Measurements from ENCODE around the gene MEGF11.

MEGF11 gene

DNA sequence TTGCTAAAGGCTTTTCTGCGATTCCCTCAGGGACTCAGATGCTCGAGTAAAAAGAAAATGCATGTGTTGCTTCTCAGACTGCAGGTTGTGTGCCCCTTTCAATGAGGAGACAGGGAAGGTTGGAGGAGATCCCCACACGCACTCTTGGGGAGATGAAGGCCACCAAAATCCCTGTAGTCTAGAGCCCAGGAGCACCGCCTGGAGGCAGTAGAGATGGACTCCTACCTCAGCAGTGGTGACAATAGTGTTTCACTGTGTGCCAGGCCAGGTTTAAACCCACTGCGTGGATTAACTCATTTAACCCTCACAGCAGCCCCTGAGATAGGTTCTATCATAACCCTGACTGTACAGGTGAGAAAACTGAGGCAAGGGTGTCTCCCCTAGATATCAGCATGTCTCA, 15.2 kb downstream of the MEGF11 start:
- no peak for DNase-seq

DNA sequence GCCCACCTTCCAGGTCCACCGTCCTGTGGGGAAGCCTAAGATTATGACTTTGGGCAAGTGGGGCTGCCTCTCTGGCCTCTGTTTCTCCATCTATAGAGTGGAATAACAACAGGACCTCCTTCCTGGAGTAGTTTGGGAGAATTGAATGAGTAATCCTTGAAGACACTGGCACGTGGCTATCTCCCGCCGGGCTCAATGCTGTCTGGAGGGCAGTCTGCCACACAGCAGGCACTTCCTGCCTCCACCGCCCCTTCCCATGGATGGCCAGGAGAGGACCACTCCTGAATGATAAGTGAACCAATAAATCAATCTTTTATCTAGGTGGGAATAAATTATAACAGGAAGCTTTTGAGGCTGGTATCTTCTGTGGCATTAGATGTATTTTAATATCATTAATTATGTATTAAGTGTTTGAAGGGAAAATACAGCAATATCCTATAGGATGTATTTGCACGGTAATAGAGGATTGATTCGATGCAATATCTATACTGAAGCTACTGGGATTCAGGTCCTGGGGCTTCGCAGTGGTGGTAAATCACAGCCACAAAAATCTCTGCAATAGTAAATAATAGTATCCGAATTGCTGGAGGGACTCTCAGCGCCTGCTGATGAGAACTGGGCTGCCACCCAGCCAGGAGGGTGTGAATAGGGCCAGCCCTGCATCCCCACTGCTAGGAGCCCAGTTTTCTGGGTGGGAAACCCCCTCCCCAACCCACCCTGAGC, 15.9 kb downstream of the MEGF11 start:
- DNase-seq: no peak

DNA sequence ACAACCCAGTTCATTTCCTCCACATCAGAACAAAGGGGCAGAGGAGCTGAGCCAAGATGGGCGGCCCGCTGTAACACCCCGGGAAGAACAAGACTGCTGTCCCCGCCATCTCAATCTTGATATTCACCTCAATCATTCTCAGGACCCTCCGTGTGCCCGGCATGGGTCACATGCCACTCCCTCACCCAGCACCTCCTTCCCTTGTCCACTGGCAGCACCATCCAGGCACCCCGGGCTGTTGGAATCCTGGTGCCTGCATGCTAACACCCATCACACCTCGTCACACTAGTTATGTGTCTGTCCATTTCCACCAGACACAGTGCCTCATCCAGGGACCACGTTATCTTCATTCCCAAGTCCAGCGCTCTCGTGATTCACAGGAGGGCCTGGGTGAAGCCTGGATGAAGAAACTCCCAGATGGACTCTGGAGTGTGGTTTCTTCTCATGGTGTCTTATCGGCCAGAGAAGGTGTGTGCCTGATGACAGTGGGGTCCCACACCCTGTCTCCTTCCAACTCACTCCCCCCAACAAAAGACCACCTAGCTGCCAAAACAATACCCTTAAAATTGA, 16.7 kb downstream of the MEGF11 start:
- DNase-seq: no peak

DNA sequence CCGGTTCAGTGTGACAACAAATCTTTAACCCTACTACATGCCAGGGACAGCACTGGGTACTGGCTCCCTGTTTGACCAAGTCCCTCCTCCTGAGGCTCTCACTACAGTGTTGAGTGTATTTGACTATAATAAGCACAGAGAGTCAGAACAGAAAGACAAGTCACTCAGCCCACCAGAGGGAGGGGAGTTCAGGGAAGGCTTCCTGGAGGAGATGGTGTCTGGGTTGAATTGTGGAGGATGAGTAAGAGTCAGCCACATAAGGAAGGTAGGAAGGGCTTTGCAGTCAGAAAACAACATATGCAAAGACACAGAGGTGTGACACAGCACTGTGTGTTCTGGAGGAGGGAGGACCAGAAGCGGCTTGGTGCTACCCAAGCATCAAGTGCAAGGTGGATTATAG, 17.7 kb downstream of the MEGF11 start:
- no peak for DNase-seq

DNA sequence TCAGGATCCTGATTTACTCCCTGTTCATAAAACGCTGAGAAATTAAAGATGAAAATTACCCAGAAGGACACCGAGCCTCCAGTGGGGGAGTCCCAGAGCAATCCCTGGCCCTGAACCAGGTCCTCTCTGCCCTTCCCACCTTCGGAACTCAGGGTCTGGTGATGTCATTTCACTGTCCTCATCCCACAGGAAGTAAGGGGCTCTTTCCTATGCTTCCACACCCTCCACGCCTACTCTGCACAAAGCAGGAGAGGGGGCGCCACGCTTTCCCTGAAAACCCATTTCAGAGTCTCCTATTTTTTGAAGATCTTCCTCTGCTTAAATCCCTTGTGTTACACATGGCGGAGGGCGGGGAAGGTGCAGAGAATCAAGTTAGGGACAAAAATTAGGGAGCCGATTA, 18.8 kb downstream of the MEGF11 start:
- DNase-seq: no peak

DNA sequence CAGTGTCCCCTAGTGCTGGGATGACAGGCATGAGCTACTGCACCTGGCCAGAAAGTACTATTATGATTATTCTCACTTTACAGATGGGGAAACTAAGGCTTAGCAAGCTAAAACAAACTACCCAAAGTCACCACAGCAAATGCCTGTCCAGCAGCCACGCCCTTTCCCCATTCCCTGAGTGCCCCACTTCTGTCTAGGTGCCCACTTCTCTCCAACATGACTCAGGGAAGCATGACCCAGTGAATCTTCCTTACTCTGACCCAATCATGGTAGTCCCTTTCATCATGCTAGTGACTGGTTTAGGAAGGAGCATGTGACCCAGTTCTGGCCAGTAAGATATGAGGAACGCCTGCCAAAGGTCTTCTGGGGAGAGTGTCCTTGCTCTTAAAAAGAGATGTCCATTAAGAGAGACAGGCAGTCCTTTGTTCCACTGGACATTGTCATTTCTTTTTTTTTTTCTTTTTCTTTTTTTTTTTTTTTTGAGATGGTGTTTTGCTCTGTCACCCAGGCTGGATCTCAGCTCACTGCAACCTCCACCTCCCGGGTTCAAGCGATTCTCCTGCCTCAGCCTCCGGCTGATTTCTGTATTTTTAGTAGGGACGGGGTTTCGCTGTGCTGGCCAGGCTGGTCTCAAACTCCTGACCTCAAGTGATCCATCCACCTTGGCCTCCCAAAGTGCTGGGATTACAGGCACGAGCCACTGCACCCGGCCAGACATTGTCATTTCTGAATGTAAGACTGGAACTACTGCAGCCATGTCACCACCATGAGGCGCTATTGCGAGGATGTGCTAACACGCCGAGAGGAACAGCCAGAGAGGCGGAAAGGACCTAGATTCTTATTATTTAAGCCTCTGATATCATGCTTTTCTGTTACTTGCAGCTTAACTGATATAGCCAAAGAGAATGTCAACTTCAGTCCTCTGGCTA, 19.8 kb downstream of the MEGF11 start:
- DNase-seq: no peak

DNA sequence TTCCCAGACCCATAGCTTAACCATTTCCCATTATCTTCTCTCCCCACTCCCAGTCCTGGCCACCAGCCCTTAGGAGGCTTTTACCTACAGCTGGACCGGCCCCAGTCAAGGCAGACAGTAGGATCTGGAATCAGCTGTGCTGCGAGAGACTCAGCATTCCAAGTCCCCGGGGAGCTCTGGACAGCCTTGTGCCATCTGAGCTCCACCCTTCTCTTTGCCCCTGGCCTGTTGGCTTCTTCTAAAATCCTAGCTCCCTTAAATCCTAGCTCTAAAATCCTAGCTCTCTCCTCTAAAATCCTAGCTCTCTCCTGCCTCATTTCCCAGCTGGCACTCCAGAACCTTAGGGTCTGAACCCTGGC, 21.3 kb downstream of the MEGF11 start:
- DNase-seq: no peak

DNA sequence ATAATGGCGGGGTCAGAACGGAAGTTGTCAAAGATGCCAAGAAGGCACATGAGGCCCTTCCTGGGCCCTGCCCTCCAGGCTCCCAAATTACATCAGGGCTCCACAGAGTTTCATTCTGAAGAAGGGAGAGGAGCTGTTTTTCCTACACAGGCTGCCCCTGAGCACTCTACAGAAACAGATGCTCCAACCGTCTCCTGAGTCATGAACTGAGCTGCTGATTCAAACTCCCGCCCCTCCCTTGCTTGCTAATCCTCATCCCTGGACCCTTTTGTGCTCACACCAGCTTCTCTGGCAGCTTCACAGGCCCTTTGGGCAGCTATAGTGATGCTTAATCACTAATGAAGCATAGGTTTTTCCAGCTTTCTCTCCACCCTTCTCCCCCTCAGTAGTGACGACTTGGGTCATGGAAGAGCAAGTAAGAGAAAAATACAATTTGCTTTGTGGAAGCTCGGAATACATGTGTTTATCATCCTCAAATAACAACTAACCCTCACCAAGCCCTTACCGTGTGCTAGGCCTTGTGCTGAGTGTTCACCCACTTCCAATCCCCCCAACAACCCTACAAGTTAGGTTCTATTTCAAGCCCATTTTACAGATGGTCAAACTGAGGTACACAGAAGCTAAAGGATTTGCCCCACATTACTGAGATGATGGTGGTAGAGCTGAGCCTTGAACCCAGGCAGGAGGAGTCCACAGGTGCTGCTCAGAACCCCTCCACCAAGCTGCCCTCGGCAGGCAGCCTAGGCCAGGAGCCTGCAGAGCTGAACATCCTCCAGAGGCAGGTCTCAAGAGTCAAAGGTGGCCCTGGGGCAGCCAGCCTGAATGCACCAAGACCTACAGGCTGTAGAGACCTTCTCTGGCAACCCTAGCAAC, 21.9 kb downstream of the MEGF11 start:
- DNase-seq: no peak

DNA sequence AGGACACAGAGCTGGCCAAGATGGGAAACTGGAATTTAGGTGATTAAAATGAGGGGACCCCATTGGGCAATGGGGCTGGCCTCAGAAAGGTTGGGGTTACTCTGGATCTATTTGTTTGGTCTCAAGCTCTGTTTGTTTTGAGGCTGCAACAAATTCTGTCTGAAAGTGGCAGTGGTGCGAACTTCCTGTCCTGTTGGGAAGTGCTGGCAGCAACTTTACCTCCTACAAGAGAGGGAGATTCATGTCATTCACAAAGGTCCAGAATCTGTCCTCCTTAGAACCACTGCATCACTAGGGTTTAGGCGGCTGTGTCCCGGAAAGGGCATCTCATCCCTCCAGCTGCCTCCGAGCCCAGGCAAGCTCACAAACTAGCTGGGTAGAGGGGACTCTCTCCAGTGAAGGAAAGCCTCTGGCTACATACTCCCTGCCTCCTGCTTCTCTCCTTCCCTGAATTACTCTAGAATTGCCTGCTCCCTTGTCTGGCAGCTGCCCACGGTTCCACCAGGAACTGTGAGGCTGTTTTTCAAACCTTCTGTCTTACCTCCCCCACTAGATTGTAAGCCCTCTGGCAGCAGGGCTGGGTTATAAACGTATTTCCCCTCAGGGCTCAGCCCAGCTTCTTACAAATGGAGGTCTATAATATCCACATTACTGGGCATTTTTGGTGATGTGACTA, 23.6 kb downstream of the MEGF11 start:
- no peak for DNase-seq

DNA sequence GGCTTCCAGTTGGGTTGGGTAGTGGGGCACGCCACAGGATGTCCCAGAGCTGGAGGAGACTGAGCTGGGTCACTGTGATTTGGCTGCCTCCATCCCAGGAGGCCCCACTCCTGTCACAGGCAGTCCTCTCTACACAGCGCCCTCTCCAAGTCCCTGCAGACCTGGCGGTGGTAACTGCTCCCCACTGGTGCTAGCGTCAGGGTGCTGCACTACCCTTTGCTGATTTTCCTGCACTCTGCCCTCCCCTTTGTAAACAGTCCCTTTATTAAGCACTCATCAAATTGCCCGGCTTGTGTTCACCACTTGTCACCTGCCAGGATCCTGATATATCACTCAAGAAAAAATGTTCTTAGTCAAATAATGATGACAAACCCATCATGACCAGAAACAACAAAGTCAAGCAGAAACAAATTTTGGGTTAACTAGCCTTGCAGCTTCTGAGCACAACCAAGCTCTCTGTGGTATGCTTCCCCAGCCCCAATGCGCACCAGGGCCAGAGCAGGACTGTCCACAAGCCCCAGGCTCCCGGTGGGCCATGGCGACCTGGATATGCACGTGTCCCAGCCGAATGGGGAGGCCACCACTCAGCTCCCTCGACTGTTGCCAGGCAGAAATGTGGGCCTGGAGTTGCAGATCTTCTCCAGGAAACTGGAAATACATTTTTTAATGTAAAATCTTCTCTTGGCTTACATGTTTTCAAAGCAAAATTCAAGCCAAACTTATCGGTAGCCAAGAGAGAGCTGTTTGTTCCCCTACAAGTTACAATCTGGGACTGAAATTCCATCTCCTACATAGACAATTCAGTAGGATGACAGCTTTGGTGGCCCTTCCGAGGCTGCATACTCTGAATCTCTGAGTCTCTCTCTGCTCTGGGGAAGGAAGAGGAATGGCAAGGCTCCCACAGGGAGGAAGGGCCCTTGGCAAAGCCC, 24.5 kb downstream of the MEGF11 start:
- DNase-seq: no peak

DNA sequence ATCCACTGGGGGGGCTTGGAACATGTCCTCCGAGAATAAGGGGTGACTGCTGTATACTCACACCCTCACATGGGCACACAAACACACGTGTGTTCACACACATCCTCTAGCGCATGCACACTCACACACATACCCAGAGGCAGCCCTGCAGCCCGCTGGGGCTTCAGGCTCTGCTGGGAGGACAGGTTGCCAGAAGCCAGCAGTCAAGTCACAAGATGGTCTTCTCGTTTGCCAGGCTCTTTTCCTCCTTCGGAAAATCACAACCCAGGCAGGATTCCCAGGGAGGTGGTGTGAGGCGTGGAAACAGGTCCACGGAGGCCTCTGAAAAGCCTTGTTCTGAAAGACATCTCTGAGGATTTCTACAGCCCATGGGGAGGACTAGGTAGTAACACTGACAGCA, 26.8 kb downstream of the MEGF11 start:
- DNase-seq: no peak

DNA sequence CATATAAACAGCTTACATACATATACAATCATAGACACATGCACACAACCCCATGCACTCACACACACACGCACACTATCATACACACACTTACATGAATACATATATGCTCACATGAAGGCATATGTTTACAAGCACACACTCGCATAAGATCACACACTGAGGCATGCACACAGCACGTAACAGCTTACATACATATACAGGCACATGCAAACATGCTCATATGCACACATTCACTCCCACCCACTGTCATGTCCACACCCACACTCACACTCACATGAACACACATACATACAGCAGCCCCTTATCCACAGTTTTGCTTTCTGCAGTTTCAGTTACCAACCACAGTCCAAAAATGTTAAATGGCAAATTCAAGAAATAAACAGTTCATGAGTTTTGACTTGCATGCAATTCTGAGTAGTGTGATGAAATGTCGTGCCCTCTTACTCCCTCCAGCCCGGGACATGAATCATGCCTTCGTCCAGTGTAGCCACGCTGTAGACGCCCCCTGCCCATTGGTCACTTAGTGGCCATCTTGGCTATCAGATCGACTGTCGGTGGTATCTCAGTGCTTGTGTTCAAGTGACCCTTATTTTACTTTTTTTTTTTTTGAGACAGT, 27.8 kb downstream of the MEGF11 start:
- no peak for DNase-seq

DNA sequence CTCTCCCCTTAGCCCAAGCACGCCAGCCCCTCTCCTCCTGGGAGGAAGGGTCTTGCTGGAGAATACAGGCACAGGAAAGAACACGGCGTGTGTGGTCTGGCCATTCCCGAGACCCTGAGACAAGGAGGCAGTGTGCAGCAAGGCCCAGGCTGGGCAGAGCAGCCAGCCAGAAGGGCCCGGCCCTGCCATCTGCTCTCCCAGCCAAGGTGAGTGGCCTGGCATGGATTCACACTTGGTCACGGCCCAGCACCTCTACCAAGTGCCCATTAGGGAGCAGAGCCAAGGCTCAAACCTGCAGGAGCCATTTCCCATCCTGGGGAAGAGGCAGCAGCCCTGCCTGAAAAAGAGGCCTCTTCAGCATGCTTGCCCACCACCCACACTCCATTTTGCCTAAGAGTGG, 28.6 kb downstream of the MEGF11 start:
- no peak for DNase-seq

DNA sequence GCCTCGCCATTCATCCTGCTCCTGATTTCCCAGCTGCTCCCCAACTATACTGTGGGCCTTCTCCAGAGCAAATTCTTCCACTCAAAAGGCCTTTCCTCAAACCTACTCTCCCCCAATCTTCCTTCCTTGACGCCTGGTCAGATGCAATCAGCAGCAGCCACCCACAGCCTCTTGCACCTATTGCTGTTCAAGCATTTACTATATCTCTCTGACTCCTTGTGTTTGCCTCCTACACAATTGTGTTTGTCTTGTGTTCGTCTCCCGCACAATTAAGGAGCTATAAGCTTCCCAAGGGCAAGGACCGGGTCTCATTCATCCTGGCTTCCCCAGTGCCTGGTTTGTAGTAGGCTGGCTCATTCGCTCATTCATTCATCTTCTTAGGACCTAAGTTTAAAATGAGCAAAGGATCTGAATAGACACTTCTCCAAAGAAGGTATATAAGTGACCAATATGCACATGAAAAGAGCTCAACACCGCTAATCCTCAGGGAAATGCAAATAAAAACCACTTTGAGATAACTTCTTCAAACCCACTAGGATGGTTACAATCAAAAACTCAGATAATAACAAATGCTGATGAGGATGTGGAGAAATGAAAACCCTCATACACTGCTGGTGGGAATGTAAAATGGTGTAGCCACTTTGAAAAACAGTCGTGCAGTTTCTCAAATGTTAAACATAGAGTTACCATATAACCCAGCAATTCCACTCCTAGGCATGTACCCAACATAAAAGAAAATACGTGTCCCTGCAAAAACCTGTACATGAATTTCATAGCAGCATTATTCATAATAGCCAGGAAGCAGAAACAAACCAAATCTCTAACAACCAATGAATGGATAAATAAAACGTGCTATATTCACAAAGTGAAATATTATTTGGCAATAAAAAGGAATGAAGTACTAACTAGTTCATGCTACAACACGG, 31.0 kb downstream of the MEGF11 start:
- no peak for DNase-seq

DNA sequence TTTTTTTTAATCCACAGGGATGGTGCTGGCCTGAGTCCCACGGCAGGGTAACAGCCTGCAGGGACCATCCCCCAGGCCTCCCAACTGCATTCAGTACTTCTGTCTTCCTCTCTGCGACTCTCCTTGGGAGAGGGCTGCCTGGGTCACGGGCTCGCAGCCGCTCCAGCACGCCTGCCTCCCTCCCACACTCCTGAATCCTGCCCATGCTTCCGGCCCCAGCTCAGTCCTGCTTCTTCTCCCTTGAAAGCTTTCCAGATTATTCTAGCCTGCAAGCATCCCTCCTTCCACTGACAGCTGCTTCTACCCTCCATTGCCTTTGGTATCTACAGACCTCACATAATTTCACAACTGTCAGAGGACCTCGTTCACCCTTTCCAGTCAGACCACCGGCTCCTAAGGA, 32.4 kb downstream of the MEGF11 start:
- no peak for DNase-seq

DNA sequence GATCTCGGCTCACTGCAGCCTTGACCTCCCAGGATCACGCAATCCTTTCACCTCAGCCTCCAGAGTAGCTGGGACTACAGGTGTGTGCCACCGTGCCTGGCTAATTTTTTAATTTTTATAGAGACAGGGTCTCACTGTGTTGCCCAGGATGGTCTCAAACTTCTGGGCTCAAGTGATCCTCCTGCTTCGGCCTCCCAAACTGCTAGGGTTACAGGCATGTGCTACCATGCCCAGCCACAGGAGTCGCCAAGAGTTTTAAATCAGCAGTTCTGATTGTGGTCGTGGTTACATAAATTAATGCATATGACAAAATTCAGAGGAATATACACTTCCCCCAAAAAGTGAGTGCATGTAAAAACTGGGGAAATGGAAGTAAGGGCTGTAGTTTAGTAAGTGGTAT, 32.9 kb downstream of the MEGF11 start:
- no peak for DNase-seq

DNA sequence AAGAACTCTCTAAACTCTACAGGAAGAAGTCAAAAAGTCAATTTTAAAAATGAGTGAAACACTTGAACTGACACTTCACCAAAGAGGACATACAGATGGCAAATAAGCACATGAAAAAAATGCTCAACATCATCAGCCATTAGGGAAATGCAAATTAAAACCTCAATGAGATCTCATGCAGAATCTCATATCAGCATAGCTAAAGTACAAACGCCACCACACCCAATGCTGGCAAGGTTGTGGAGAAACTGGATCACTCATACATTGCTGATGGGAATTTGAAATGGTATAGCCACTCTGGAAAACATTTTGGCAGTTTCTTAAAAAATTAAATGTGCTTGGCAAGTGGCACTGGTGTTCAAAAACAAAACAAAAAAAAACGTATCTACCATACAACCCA, 34.2 kb downstream of the MEGF11 start:
- no peak for DNase-seq

DNA sequence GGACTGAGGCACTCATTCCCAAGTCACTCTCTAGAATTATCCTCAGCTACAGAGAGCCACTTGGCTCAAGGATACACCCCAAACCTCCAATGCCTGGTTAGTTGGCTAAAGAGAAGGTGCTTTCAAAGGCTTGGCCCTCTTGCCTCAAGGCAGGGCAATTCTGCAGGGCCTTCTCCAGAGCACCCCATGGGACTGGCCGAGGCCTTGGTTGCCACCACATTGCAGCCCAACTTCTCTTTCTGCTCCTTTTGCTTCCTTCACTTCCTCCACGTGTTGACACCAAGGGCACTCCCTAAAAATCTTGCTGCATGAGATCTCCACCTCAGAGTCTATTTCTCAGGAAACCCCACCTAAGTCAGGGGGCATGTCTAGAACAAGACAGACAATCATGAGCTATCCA, 36.7 kb downstream of the MEGF11 start:
- DNase-seq: no peak

DNA sequence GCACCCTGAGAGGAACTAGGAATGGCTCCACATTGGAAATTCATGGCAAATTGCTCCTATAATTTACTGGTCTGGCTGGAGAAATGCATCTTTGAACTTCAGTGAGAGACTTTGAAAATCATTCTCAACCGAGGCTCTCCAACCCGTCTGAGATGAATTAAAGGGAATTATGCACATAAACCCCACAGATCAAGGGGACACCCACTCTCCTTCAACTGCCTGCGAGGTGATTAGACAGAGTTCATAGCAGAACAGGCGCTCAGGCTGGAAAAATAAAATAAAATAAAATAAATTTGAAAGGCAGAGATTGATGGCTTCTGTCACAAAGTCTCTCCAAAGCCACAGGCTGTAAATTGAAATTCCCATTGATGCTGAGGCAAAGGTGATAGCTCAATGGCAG, 37.7 kb downstream of the MEGF11 start:
- DNase-seq: no peak

DNA sequence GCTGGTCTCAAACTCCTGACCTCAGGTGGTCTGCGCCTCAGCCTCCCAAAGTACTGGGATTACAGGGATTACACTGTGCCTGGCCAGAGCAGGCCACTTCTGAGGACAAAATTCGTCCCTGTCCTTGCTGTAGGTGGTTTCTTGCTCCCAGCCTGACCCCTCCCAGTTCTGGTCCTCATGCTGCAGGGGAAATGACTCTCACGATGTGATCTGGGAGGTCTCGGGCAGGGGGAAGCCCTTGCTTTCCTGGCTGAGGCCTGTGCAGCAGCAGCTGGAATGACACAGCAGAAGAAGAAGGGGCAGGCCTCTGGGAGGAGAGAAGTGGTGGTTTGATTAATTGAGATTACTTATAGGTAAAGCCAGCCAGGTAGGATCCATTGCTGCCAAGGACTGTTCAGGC, 39.3 kb downstream of the MEGF11 start:
- DNase-seq: no peak

All from stimulated activated CD4-positive, alpha-beta T cell treated with anti-CD3 and anti-CD28 coated beads, Interleukin-4, amount 100 ng/mL, for 1 hour (primary cell).